Breast epithelium (tissue), 3 donors: ENCODE measurements around the gene CXCL17.

ENCODE experiments used
- POLR2A ChIP-seq: fragments of 450-650 bp; IDR thresholded peaks from one replicate; pipeline ENCODE4 v1.6.1; 2016; ENCODE audit warnings: antibody characterized with exemption, mild to moderate bottlenecking, moderate library complexity
- TF ChIP-seq, protein P1 (sequence below), 3 donors: fragments of 450-650 bp; IDR thresholded peaks; one replicate each; pipeline ENCODE4 v1.5.1; 2016 to 2017; ENCODE audit warnings: antibody characterized with exemption in 3 of 3, mild to moderate bottlenecking in 3 of 3, moderate library complexity in 3 of 3

GRCh38 chr19:42402376-42403116 lies 40.2 kb downstream of the CXCL17 start:
- TF ChIP-seq, protein P1, sequence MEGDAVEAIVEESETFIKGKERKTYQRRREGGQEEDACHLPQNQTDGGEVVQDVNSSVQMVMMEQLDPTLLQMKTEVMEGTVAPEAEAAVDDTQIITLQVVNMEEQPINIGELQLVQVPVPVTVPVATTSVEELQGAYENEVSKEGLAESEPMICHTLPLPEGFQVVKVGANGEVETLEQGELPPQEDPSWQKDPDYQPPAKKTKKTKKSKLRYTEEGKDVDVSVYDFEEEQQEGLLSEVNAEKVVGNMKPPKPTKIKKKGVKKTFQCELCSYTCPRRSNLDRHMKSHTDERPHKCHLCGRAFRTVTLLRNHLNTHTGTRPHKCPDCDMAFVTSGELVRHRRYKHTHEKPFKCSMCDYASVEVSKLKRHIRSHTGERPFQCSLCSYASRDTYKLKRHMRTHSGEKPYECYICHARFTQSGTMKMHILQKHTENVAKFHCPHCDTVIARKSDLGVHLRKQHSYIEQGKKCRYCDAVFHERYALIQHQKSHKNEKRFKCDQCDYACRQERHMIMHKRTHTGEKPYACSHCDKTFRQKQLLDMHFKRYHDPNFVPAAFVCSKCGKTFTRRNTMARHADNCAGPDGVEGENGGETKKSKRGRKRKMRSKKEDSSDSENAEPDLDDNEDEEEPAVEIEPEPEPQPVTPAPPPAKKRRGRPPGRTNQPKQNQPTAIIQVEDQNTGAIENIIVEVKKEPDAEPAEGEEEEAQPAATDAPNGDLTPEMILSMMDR (IDR thresholded peaks at IDR 0.05): no peak
- no peak for TF ChIP-seq POLR2A
